ENCODE data around the gene DAP3.
"Not testable (repeated sequence)": the region's sequence is repeated elsewhere in the genome, so short reads cannot be mapped to it uniquely, and the experiment has no call there.

The DAP3 gene

DNA sequence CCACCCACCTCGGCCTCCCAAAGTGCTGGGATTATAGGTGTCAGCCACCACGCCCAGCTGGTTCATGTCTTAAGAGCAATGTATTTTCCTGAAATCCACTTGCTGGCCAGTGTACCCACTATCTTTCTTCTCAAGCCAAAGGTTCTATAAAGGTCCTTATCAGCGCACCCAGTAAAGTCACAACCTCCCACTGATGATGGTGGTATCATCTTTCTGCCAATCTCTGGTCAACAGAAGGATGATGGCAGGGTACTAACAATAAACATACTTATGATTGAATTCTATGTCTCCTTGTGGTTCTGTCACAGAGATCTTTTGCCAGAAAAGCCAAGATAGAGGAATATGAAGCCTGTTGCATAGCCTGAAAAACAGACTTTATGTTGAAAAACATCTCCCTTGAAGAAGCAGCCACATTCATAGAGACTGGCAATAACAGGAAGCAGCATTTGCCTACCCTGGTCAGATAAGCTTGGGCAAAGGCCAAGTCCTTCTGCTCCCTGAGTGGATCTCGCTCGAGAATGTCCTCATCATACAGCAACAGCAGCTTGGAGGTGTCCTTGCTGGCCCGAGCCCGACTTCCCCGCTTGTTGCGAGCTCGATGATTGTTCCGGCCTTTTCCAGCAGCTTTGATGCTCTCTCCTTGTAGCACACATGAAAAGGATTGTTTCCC is 73.0 kb downstream of the DAP3 start:
- Histone ChIP-seq H3K27ac (ENCODE audit: low read length) (no peak overlapping the region), H3K36me3 (ENCODE audit: insufficient read depth, low read depth, low read length) (peaks cover 90% of the 10 kb centered on the region), H3K4me1 (ENCODE audit: insufficient read depth, low read length) (no peaks in the 10 kb centered on the region), H3K9ac (ENCODE audit: low read depth, low read length) (no peak overlapping the region), H3K4me3 (ENCODE audit: low read length) (no peak overlapping the region), H3K27me3 (ENCODE audit: insufficient read depth, low read length) (no peaks in the 10 kb centered on the region), H3K9me3 (ENCODE audit: insufficient read depth, low read depth, low read length) (no peaks in the 10 kb centered on the region)

DNA sequence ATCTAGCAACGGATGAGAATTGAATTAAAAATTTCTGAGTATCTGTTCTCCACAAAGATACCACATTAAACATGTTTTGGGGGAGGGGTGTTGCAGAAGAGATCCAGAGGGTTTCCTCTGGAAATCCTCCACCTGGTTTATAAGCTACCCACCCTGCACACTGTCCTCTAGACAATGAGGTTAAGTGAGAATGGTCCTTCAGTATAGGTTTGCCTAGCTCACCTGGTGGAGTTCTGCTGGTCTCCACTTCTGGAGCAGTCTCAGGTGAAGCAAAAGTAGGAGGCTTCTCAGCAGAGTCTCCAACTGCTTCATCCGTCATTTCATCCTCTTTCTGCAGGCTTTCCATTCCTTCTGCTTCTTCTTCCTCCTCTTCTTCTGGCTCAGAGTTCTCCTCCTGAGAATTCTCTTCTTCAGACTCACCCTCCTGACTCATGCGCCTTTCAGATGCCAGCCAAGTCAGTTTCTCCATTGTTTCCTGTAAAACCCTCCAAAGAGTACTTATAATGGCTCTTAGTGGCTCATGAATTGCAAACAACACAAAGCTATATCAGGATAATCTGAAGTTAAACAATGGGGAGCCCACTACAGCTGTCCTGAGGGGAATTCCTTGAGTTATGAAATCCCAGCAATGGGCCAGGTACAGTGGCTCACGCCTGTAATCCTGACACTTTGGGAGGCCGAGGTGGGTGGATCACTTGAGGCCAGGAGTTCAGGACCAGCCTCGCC is 74.4 kb downstream of the DAP3 start:
- not testable (repeated sequence) for H3K27ac ChIP-seq (ENCODE audit: low read length); H3K27me3 ChIP-seq (ENCODE audit: insufficient read depth, low read length); H3K9ac ChIP-seq (ENCODE audit: low read depth, low read length); H3K9me3 ChIP-seq (ENCODE audit: insufficient read depth, low read depth, low read length); H3K4me3 ChIP-seq (ENCODE audit: low read length); H3K4me1 ChIP-seq (ENCODE audit: insufficient read depth, low read length)
- H3K36me3 ChIP-seq (ENCODE audit: insufficient read depth, low read depth, low read length), result peaks cover 93% of the 10 kb centered on the region

DNA sequence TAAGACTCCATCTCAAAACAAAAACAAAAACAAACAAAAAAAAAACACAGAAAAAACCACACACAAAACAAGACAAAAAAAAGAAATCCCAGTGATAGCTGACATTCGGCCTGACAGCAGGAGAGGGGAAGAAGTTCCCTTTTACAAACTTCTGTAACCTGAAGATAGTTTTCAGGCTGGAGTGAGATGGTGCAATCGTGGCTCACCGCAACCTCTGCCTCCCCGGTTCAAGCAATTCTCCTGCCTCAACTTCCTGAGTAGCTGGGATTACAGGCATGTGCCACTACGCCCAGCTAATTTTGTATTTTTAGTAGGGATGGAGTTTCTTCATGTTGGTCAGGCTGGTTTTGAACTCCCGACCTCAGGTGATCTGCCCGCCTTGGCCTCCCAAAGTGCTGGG is 75.1 kb downstream of the DAP3 start:
- H3K9ac ChIP-seq (ENCODE audit: low read depth, low read length); H3K4me1 ChIP-seq (ENCODE audit: insufficient read depth, low read length); H3K4me3 ChIP-seq (ENCODE audit: low read length); H3K27ac ChIP-seq (ENCODE audit: low read length); H3K27me3 ChIP-seq (ENCODE audit: insufficient read depth, low read length); H3K9me3 ChIP-seq (ENCODE audit: insufficient read depth, low read depth, low read length): not testable (repeated sequence)
- peaks cover 91% of the 10 kb centered on the region for H3K36me3 ChIP-seq (ENCODE audit: insufficient read depth, low read depth, low read length)

DNA sequence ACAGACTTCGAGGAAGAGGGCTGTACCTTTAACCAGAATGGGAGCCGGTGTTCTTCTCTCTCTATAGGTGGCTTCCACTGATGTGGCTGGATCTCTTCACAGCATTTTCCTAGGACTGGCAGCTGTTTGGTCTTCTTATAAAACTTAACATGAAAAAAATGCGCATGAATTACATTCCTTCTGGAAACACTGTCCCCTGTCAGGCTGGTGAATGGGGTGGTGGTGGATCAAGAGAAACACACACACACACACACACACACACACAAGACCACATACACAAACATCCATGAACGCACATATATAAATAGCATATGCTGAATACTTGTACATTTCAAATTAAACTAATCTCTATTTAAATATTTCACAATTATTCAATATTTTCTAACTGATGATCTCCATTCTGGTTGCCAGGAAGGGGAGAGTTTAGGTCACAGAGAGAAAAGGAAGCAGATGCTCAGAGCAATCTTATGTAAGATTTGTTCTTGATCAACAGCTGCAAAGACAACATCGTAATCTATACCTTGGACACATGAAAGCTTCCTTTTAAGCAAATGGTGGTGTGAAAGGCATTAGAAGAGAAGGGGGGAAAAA is 78.6 kb downstream of the DAP3 start:
- H3K4me3 ChIP-seq (ENCODE audit: low read length); H3K4me1 ChIP-seq (ENCODE audit: insufficient read depth, low read length); H3K9me3 ChIP-seq (ENCODE audit: insufficient read depth, low read depth, low read length); H3K27ac ChIP-seq (ENCODE audit: low read length); H3K27me3 ChIP-seq (ENCODE audit: insufficient read depth, low read length); H3K9ac ChIP-seq (ENCODE audit: low read depth, low read length): not testable (repeated sequence)
- peaks cover 95% of the 10 kb centered on the region for H3K36me3 ChIP-seq (ENCODE audit: insufficient read depth, low read depth, low read length)

DNA sequence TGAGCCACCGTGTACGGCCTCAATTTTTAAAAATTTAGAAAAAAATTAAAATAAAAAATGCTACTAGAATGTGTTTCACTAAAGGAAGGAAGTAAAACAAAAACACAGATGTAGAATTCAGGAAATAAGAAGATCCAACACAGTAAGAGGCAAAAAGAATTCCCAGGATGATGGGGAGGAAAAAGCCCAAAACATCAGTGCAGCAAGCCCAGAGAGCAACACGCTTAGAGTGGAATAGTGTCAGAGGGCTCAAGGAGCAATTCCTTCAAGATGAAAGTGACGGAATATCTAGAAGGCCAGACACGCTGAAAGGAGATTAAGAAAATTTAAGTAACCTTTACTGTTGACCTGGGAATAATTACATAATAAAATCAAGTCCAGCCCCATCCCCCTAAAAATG is 80.4 kb downstream of the DAP3 start:
- Histone ChIP-seq H3K4me1 (ENCODE audit: insufficient read depth, low read length) (no peaks in the 10 kb centered on the region), H3K36me3 (ENCODE audit: insufficient read depth, low read depth, low read length) (peaks cover 96% of the 10 kb centered on the region), H3K27me3 (ENCODE audit: insufficient read depth, low read length) (no peaks in the 10 kb centered on the region)

DNA sequence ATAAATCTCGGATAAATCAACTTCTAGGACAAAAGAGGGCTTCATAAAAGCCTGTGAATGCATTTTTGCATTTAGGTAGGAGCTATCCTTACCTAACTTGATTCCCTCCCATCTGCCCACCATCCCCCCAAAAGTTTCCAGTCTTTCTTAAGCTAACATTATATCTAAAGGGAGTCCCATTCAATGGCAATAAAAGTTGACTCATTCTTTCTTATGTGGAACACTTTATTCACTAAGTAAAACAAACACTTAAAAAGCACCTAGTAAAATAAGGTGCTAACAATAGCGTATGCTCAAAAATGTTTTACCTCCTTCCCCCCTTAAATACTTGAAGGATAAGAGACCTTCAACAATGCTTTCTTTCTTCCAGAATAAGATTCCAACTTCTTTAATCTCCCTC is 84.3 kb downstream of the DAP3 start:
- Histone ChIP-seq H3K36me3 (ENCODE audit: insufficient read depth, low read depth, low read length) (peaks cover 96% of the 10 kb centered on the region), H3K4me3 (ENCODE audit: low read length) (no peak overlapping the region), H3K27me3 (ENCODE audit: insufficient read depth, low read length) (no peaks in the 10 kb centered on the region), H3K27ac (ENCODE audit: low read length) (no peak overlapping the region), H3K4me1 (ENCODE audit: insufficient read depth, low read length) (no peaks in the 10 kb centered on the region), H3K9me3 (ENCODE audit: insufficient read depth, low read depth, low read length) (no peaks in the 10 kb centered on the region), H3K9ac (ENCODE audit: low read depth, low read length) (no peak overlapping the region)

More for the DNA sequence above, 80.4 kb downstream of the DAP3 start:
- Histone ChIP-seq H3K4me3 (ENCODE audit: low read length) (no peak overlapping the region), H3K9me3 (ENCODE audit: insufficient read depth, low read depth, low read length) (no peaks in the 10 kb centered on the region), H3K27ac (ENCODE audit: low read length) (no peak overlapping the region), H3K9ac (ENCODE audit: low read depth, low read length) (no peak overlapping the region)

DNA sequence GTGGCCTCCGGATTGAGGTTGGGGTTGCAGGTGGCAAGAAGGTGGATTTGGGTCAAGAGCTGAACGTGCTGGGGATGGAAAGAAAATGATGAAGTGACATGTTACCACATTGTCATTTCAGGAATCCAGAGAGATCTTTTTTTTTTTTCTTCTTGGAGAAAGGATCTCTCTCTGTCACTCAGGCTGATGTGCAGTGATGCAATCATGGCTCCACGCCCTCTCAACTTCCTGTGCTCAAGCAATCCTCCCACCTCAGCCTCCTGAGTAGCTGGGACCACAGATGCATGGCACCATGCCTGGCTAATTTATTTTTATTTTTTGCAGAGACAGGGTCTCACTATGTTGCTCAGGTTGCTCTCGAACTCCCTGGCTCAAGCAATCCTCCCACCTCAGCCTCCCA is 87.5 kb downstream of the DAP3 start:
- no peaks in the 10 kb centered on the region for H3K27me3 ChIP-seq (ENCODE audit: insufficient read depth, low read length)
- no peak overlapping the region for H3K9ac ChIP-seq (ENCODE audit: low read depth, low read length)
- H3K4me3 ChIP-seq (ENCODE audit: low read length), result no peak overlapping the region
- peaks cover 71% of the 10 kb centered on the region for H3K36me3 ChIP-seq (ENCODE audit: insufficient read depth, low read depth, low read length)
- no peak overlapping the region for H3K27ac ChIP-seq (ENCODE audit: low read length)
- H3K4me1 ChIP-seq (ENCODE audit: insufficient read depth, low read length), result no peaks in the 10 kb centered on the region
- H3K9me3 ChIP-seq (ENCODE audit: insufficient read depth, low read depth, low read length), result no peaks in the 10 kb centered on the region

DNA sequence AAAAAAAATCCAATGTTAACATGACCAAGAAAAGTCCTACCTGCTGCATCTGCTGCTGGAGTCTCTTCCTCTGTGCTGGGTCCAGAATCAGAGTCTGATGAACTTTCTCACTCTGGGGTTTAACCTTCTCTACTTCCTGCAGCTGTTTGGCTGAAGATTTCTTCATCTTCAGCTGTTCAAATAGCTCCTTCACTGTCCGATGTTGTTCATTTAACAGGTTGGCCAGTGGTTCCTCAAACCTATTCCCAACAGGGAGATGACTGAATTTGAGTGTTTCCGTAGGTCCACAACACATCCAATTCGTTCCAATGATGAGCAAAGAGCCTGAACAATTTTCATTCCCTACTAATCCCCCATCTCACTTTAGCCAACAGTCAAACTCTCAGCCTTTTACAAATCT is 88.7 kb downstream of the DAP3 start:
- Histone ChIP-seq H3K4me3 (ENCODE audit: low read length) (no peak overlapping the region), H3K9me3 (ENCODE audit: insufficient read depth, low read depth, low read length) (no peaks in the 10 kb centered on the region), H3K4me1 (ENCODE audit: insufficient read depth, low read length) (no peaks in the 10 kb centered on the region), H3K27ac (ENCODE audit: low read length) (no peak overlapping the region), H3K36me3 (ENCODE audit: insufficient read depth, low read depth, low read length) (peaks cover 66% of the 10 kb centered on the region), H3K27me3 (ENCODE audit: insufficient read depth, low read length) (no peaks in the 10 kb centered on the region), H3K9ac (ENCODE audit: low read depth, low read length) (no peak overlapping the region)
